GM19043 (cell line): Measurements from ENCODE around the gene BBS9.
"Not testable (repeated sequence)": the region's sequence is repeated elsewhere in the genome, so short reads cannot be mapped to it uniquely, and the experiment has no call there.

Experiments used
- ATAC-seq: cut with Tn5 transposase; IDR thresholded peaks from one replicate; pipeline ENCODE4 v1.9.1; 2021; ENCODE audit warnings: low read depth; ENCODE audit not compliant: unreplicated experiment

The BBS9 gene

GRCh38 chr7:33128990-33129805, at the start of gene BBS9:
Gene BBS9, plus strand, starts transcription at chr7:33129564. Its CDS starts 16,689 bp downstream, at chr7:33146253.
- ATAC-seq = peak; percentile 100

- ATAC-seq = no peak
Observed at GRCh38 chr7:33079763-33080690, 49.3 kb upstream of the BBS9 start.

DNA sequence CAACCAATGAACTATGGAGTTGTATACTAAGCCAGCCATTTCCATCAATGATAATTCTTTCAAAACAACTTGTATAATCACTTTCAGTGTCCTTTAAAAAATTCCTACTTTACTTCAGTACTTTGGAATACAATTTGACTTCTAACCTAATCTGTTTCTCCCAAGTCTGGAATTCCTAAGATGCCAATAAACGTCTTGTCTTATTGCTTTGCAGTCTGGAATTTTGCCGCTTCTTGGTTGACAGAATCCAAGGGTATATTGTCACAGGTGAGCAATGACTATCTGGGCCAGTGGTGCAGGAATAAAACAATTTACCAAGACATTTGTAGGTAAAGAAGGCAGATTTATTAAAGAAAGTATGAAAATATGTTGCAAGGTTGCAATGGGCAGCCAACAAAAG, 42.0 kb upstream of the BBS9 start:
- no peak for ATAC-seq

DNA sequence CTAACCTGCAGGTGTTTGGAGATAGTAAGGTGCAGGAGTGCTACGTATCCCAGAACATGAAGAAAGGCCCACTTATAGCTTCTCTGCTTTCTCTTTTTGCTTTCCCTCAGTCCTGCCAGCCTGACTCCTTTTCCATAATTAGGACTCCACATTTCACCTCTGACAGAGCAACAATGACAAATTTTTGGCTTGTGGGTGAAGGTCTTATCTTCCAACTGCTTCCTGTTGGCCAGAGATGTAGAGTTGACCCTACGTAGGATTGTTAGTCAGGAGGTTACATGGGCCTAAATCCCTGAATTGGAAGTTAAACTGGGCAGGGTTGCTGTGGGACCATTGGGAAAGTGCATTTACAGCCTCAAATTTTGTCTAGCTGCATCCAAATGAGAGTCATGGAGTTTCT, 41.5 kb upstream of the BBS9 start:
- no peak for ATAC-seq

DNA sequence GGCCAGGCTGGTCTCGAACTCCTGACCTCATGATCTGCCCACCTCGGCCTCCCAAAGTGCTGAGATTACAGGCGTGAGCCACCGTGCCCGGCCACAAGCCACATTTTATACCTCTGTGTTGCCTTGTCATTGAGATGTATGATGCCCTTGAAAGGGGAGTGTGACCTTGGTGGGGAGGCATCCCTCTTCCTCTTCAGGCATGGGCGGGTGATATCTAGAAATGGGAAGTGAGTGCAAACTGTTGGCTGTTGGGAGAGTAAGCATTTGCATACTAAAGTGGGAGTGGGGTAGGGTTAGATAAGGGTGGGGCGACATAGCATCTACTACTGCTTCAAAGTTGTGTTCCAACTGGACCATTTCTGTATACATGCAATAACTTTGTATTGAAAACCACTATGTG, 40.2 kb upstream of the BBS9 start:
- no peak for ATAC-seq

DNA sequence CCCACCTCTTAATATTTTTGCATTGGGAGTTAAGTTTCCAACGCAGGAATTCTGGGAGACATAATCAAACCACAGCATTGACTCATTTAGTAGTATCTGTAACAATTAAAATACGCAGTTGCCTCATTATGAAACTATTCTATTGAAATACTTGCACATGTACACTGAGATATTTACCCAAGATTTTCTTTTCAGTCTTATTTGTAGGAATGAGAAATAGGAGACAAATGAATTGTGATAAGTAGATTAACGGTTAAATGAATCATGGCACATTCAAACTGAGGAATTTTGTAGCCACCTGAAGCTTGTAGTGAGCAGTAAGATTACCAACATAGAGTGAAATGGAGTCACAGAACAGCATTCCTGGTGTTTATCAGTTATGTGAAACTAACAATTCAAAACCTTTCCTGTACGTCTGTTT, 38.2 kb upstream of the BBS9 start:
- no peak for ATAC-seq

- no peak for ATAC-seq
Observed at GRCh38 chr7:33091641-33092191, 37.6 kb upstream of the BBS9 start.

DNA sequence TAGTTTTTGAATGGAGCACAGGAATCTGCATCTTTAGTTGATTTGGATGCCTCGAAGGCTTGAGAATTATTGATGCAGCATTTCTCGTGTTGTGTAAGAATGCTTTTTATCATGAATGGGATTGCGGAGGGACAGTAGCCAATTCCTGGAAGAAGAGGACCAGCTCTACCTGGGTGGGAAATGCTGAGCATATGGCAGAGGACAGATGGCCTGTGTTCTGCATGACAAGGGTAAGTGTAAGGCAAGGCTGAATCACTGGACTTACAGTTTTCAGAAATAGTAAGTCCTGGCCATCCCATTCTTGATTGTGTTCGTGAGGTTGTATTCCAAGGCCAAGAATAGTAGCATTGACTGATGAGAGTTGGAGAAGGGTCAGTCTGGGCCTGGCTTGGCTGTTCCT, 36.1 kb upstream of the BBS9 start:
- ATAC-seq = no peak

- ATAC-seq = not testable (repeated sequence)
Observed at GRCh38 chr7:33094745-33095275, 34.6 kb upstream of the BBS9 start.

- no peak for ATAC-seq
Observed at GRCh38 chr7:33099154-33099940, 30.0 kb upstream of the BBS9 start.

GRCh38 chr7:33100770-33101169, 28.6 kb upstream of the BBS9 start:
- no peak for ATAC-seq

GRCh38 chr7:33101906-33102305, 27.5 kb upstream of the BBS9 start:
- no peak for ATAC-seq

GRCh38 chr7:33107136-33108066, 22.0 kb upstream of the BBS9 start:
- peak; percentile 36 for ATAC-seq

DNA sequence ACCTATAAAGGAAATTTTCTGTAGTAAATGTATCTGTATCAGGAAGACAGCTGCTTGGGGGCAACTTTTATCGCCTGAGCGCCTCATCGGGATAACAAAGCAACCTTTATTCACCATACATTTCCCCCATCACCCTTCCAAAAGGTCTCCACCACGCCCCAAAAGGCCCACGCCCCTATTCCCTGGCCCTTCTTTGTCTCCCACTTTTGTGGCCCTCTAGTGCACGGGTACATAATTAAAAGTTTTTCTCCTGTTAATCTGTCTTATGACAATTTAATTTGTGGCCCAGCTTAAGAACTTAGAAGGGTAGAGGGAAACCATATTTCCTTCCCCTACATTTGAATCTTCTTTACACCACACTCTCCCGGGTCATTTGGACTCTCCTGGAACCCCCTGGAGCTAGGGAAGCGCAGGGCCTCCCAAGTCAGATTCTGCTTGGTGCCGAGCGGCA, 20.8 kb upstream of the BBS9 start:
- ATAC-seq = peak; percentile 19

DNA sequence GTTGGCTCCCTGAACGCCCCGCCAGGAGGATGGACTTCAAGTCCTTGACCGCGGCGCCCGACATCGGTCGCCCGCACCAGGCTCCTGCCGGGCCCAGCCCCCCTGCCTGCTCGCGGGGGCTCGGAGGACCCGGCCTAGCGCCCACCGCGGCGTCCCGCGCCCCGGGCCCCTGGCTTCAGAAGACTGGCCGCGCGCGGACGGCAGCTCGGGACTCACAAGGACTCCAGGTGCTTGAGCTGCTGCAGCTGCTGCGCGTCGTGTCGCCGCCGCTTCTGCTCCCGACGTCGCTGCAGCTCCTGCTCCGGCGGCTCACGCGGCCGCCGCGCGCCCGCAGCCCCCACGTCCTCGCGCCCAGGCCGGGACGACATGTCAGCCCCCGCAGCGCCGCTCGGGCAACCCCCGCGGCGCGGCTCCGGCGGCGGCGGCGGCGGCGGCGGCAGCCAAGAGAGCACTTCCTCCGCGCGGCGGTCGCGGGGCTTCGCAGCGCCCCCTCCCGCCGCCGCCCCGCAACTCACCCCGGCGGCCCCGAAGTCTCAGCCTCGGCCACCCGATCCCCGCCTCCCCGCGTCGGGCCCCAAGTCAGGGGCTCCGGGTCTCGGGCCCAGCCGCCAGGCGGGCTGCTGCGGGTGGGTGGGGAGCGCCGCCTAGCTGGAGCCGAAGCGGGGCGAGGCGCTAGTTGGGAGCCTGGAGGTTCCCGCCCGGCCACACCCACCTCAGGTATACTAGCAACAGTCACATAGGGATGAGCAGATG, 20.2 kb upstream of the BBS9 start, which contains the start of gene RP9:
TSS of gene RP9 (minus strand) at position 400 of the 753 bp plus-strand sequence. CDS start at position 368, 32 bp downstream.
- ATAC-seq = peak; percentile 84

DNA sequence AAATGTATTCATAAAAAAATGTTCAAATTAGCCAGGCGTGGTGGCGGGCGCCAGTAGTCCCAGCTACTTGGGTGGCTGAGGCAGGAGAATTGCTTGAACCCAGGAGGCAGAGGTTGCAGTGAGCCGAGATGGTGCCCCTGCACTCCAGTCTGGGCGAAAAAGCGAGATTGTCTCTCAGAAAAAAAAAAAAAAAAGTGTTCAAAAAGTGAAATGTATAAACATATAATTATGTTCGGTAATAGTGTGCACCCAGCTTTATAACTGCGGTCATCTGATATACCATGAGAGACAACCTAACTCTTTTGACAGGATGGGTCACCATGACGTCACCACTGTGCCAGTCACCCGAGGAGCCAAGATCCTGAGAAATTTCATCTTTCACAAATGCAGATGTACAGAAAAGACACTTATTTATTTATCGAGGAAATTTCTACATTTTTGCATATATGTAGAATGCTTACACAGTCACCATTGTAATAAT, 19.6 kb upstream of the BBS9 start:
- ATAC-seq = no peak

DNA sequence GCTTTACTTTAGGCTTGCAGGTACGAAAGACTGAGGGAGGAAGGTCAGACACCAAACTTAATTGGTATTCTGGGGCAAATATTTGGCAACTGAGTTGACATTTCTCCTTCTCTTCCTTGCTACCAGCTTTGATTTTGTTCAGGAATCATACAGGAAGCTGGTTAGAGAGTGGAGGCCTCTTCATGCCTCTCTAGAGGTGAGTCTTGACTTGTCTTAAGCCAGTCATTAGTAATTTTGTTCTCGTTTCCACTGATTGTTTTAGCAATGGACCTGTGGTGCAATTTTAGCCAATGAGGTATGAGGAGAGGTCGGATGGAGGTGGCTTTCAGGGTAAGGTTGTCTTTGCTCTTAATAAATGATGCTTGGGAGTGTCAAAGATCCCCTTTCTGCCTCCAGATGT, 17.8 kb upstream of the BBS9 start:
- no peak for ATAC-seq

DNA sequence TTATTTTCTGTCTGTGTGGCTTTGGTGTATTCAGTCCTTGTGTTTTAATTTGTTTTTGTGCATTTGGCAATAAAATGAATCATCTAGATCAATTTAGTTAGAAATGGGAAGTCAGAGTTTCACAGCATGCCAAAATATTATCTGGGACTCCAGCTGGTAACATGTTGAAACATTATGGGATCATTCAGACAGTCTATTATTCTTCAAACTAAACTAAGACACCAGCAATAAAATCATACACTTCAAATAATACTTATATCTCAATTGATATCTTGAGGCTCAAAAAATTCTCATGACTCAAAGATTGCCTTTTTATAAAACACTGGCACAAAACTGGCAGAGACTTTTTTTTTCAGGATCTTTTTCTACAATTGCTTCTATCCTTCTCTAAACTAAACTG, 14.4 kb upstream of the BBS9 start:
- ATAC-seq = no peak
